Neuron (in vitro differentiated cells): Measurements from ENCODE around the gene ASGR1.
"Not testable (repeated sequence)": the region's sequence is repeated elsewhere in the genome, so short reads cannot be mapped to it uniquely, and the experiment has no call there.

Experiments
- H2AFZ ChIP-seq: one replicate; pipeline ENCODE4 v1.6.1; 2013; ENCODE audit warnings: low read depth, mild to moderate bottlenecking, inconsistent platforms, low read length, moderate library complexity
- H3K27me3 ChIP-seq: one replicate; pipeline ENCODE4 v1.6.1; 2013; ENCODE audit warnings: low read length; ENCODE audit not compliant: insufficient read depth
- H3K36me3 ChIP-seq: one replicate; pipeline ENCODE4 v1.6.1; 2013; ENCODE audit warnings: low read length; ENCODE audit not compliant: insufficient read depth
- H3K4me1 ChIP-seq: one replicate; pipeline ENCODE4 v1.6.1; 2013; ENCODE audit warnings: low read length; ENCODE audit not compliant: insufficient read depth
- H3K4me3 ChIP-seq: 2 replicates; pipeline ENCODE4 v1.5.1; 2013; ENCODE audit warnings: mild to moderate bottlenecking, low read length, moderate library complexity
- H3K9me3 ChIP-seq: one replicate; pipeline ENCODE4 v1.6.1; 2013; ENCODE audit warnings: low read length

Gene ASGR1

GRCh38 chr17:7174603-7175326 lies 4.4 kb downstream of the ASGR1 start:
- Histone ChIP-seq H3K4me1 (peaks cover 20% of the 10 kb centered on the region), H2AFZ (no peak overlapping the region), H3K36me3 (peaks cover 9% of the 10 kb centered on the region), H3K9me3 (peaks cover 3% of the 10 kb centered on the region), H3K27me3 (no peaks in the 10 kb centered on the region), H3K4me3 (no peak overlapping the region)

GRCh38 chr17:7173687-7174602 lies 5.2 kb downstream of the ASGR1 start:
- no peak overlapping the region for H2AFZ ChIP-seq
- H3K4me3 ChIP-seq = no peak overlapping the region
- peaks cover 20% of the 10 kb centered on the region for H3K4me1 ChIP-seq
- no peaks in the 10 kb centered on the region for H3K27me3 ChIP-seq
- peaks cover 8% of the 10 kb centered on the region for H3K9me3 ChIP-seq
- H3K36me3 ChIP-seq = peaks cover 9% of the 10 kb centered on the region

- H2AFZ ChIP-seq = not testable (repeated sequence)
- peaks cover 13% of the 10 kb centered on the region for H3K4me1 ChIP-seq
These were observed 6.5 kb downstream of the ASGR1 start for GRCh38 chr17:7172522-7173191.

GRCh38 chr17:7169565-7169908 lies 9.6 kb downstream of the ASGR1 start:
- H3K4me3 ChIP-seq, H3K36me3 ChIP-seq, H2AFZ ChIP-seq, H3K27me3 ChIP-seq, H3K4me1 ChIP-seq: not testable (repeated sequence)
- H3K9me3 ChIP-seq = peaks cover 11% of the 10 kb centered on the region

More at GRCh38 chr17:7172522-7173191, 6.5 kb downstream of the ASGR1 start:
- not testable (repeated sequence) for H3K4me3 ChIP-seq, H3K36me3 ChIP-seq, H3K27me3 ChIP-seq
- H3K9me3 ChIP-seq = peaks cover 11% of the 10 kb centered on the region

- not testable (repeated sequence) for H3K36me3 ChIP-seq, H2AFZ ChIP-seq, H3K4me1 ChIP-seq, H3K27me3 ChIP-seq, H3K4me3 ChIP-seq
- peaks cover 11% of the 10 kb centered on the region for H3K9me3 ChIP-seq
These were observed 10.2 kb downstream of the ASGR1 start for GRCh38 chr17:7168841-7169564.

- Histone ChIP-seq H2AFZ (no peak overlapping the region), H3K9me3 (peaks cover 8% of the 10 kb centered on the region), H3K27me3 (no peaks in the 10 kb centered on the region), H3K4me1 (no peaks in the 10 kb centered on the region), H3K4me3 (no peak overlapping the region), H3K36me3 (peaks cover 3% of the 10 kb centered on the region)
These were observed 11.3 kb downstream of the ASGR1 start for GRCh38 chr17:7167832-7168231.

GRCh38 chr17:7166873-7167272 lies 12.3 kb downstream of the ASGR1 start:
- peaks cover 8% of the 10 kb centered on the region for H3K9me3 ChIP-seq

GRCh38 chr17:7159571-7159970 lies 19.6 kb downstream of the ASGR1 start:
- not testable (repeated sequence) for H2AFZ ChIP-seq, H3K9me3 ChIP-seq, H3K36me3 ChIP-seq, H3K4me3 ChIP-seq, H3K4me1 ChIP-seq, H3K27me3 ChIP-seq

More at GRCh38 chr17:7166873-7167272, 12.3 kb downstream of the ASGR1 start:
- Histone ChIP-seq H3K36me3 (no peaks in the 10 kb centered on the region), H3K4me1 (no peaks in the 10 kb centered on the region), H3K4me3 (no peak overlapping the region), H2AFZ (no peak overlapping the region), H3K27me3 (no peaks in the 10 kb centered on the region)

- not testable (repeated sequence) for H3K9me3 ChIP-seq, H2AFZ ChIP-seq, H3K27me3 ChIP-seq, H3K36me3 ChIP-seq, H3K4me3 ChIP-seq, H3K4me1 ChIP-seq
These were observed 20.7 kb downstream of the ASGR1 start for GRCh38 chr17:7158424-7158823.

GRCh38 chr17:7156342-7156940 lies 22.7 kb downstream of the ASGR1 start:
- H3K27me3 ChIP-seq = no peaks in the 10 kb centered on the region
- H3K9me3 ChIP-seq = no peaks in the 10 kb centered on the region

GRCh38 chr17:7147772-7148171 lies 31.4 kb downstream of the ASGR1 start:
- Histone ChIP-seq H2AFZ (no peak overlapping the region), H3K4me3 (no peak overlapping the region), H3K36me3 (no peaks in the 10 kb centered on the region), H3K27me3 (no peaks in the 10 kb centered on the region), H3K4me1 (peaks cover 22% of the 10 kb centered on the region), H3K9me3 (no peaks in the 10 kb centered on the region)

More at GRCh38 chr17:7156342-7156940, 22.7 kb downstream of the ASGR1 start:
- no peak overlapping the region for H3K4me3 ChIP-seq
- no peak overlapping the region for H2AFZ ChIP-seq
- H3K4me1 ChIP-seq = no peaks in the 10 kb centered on the region
- H3K36me3 ChIP-seq = no peaks in the 10 kb centered on the region

GRCh38 chr17:7146115-7146514 lies 33.1 kb downstream of the ASGR1 start:
- no peak overlapping the region for H3K4me3 ChIP-seq
- no peaks in the 10 kb centered on the region for H3K27me3 ChIP-seq
- H3K36me3 ChIP-seq = no peaks in the 10 kb centered on the region
- peaks cover 22% of the 10 kb centered on the region for H3K4me1 ChIP-seq
- H3K9me3 ChIP-seq = no peaks in the 10 kb centered on the region
- no peak overlapping the region for H2AFZ ChIP-seq
